ENCODE results near the gene HSPA14. TPM values are rescaled to one million over a fixed set of nuclear protein-coding genes. Genes with fewer than 3 reads are reported as not detected.

HSPA14 gene
- total and polyA plus RNA-seq, 2 of the 4 experiments (the other 2 are of a cell fraction) = 10.3 to 11.8 TPM

- no peak for TF ChIP-seq RCOR1 (IDR thresholded peaks at IDR 0.05; ENCODE audit: insufficient replicate concordance, low read length)
- TF ChIP-seq CHD1 (IDR thresholded peaks at IDR 0.05; ENCODE audit: low read depth, low read length) = no peak
- no peak for TF ChIP-seq ELK1 (IDR thresholded peaks at IDR 0.05; ENCODE audit: borderline replicate concordance, low read depth, low read length)
- no peak for TF ChIP-seq SMC3 (IDR thresholded peaks at IDR 0.05; ENCODE audit: low read depth, low read length)
- TF ChIP-seq MAZ (IDR thresholded peaks at IDR 0.05; ENCODE audit: borderline replicate concordance, low read depth, low read length) = no peak
Measured at GRCh38 chr10:14879124-14879927, 41.2 kb downstream of the HSPA14 start (continued).
